GM18867 (cell line): ENCODE measurements around the gene ETFB.

Experiments used
- ATAC-seq: cut with Tn5 transposase; IDR thresholded peaks from one replicate; pipeline ENCODE4 v1.9.1; 2021; ENCODE audit warnings: mild to moderate bottlenecking, moderate library complexity; ENCODE audit not compliant: unreplicated experiment

Gene ETFB

GRCh38 chr19:51331193-51331592 is 35.0 kb downstream of the ETFB start:
- no peak for ATAC-seq

- ATAC-seq: no peak
These were observed 35.8 kb downstream of the ETFB start for GRCh38 chr19:51330366-51330765.

- no peak for ATAC-seq
These were observed 36.8 kb downstream of the ETFB start for GRCh38 chr19:51329411-51329810.

GRCh38 chr19:51327066-51328001 is 38.9 kb downstream of the ETFB start:
- ATAC-seq: no peak

GRCh38 chr19:51326216-51327065 is 39.7 kb downstream of the ETFB start:
- no peak for ATAC-seq

GRCh38 chr19:51325161-51325976 is 40.8 kb downstream of the ETFB start:
- ATAC-seq: no peak

- no peak for ATAC-seq
These were observed 42.1 kb downstream of the ETFB start for GRCh38 chr19:51324167-51324481.

- no peak for ATAC-seq
These were observed 42.6 kb downstream of the ETFB start for GRCh38 chr19:51323481-51324166.

- no peak for ATAC-seq
These were observed 44.4 kb downstream of the ETFB start for GRCh38 chr19:51321799-51322198.

GRCh38 chr19:51320280-51320657 is 45.9 kb downstream of the ETFB start:
- no peak for ATAC-seq

GRCh38 chr19:51319649-51320279 is 46.4 kb downstream of the ETFB start:
- no peak for ATAC-seq

- no peak for ATAC-seq
These were observed 47.2 kb downstream of the ETFB start for GRCh38 chr19:51318687-51319648.

- no peak for ATAC-seq
These were observed 48.2 kb downstream of the ETFB start for GRCh38 chr19:51317968-51318367.

- ATAC-seq: no peak
These were observed 48.8 kb downstream of the ETFB start for GRCh38 chr19:51317376-51317775.

GRCh38 chr19:51316688-51317087 is 49.5 kb downstream of the ETFB start:
- no peak for ATAC-seq

- ATAC-seq: no peak
These were observed 54.6 kb downstream of the ETFB start, which contains the start of gene IGLON5 for GRCh38 chr19:51311351-51312257. Gene IGLON5 (plus strand): TSS chr19:51311644. CDS start chr19:51311848, 204 bp downstream.

- ATAC-seq: no peak
These were observed 60.7 kb downstream of the ETFB start for GRCh38 chr19:51305479-51305878.

- no peak for ATAC-seq
These were observed 64.9 kb downstream of the ETFB start for GRCh38 chr19:51301266-51301665.
